Measurements from ENCODE around the gene SLIT1. TPM values are rescaled to one million over a fixed set of nuclear protein-coding genes. Genes with fewer than 3 reads are reported as not detected.

The SLIT1 gene
- total RNA-seq, 2 experiments from 2014 or later: 0.59 to 1.5 TPM

GRCh38 chr10:96978621-96979154 is 207.1 kb downstream of the SLIT1 start:
- Mint-ChIP-seq H3K9me3 (ENCODE audit: low read depth) (no peaks in the 10 kb centered on the region), H3K4me1 (peaks cover 22% of the 10 kb centered on the region), H3K36me3 (peaks cover 16% of the 10 kb centered on the region), H3K27me3 (no peaks in the 10 kb centered on the region), H3K4me3 (peak overlapping the region; percentile 5), H3K27ac (peak overlapping the region; percentile 68)
- CTCF ChIA-PET: interaction anchor here (1.3 to 1.6 kb wide), 2 partner anchors 46 to 59 kb away, joined by 3 to 5 read pairs; no protein-coding TSS in a partner anchor
- no peak for DNase-seq
- peak; percentile 67 for ATAC-seq

DNA sequence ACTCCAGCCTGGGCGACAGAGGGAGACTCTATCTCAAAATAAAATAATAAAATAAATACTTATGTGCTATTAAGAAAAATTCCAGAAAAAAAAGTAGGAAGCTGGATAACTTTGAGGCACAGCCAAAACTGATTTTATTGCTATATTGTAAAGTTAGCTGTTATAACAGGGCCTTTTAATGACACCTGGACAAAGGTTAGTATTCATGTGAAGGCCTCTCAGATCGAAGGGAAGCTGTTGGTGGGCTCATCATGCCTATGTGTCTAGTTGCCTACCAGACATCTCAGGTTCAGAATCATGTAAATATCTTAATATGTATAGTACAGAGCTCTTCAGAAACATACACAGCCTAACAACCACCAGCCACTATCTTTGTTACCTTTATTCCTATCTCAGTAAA is 210.6 kb downstream of the SLIT1 start:
- DNase-seq: no peak
- no peaks in the 10 kb centered on the region for H3K27me3 Mint-ChIP-seq
- peaks cover 1% of the 10 kb centered on the region for H3K36me3 Mint-ChIP-seq
- no peak for ATAC-seq
- no peak overlapping the region for H3K4me3 Mint-ChIP-seq
- no peaks in the 10 kb centered on the region for H3K9me3 Mint-ChIP-seq (ENCODE audit: low read depth)
- peaks cover 20% of the 10 kb centered on the region for H3K4me1 Mint-ChIP-seq
- CTCF ChIA-PET: interaction anchor here (2.3 to 2.5 kb wide), 3 partner anchors 50 to 98 kb away, joined by 6 to 10 read pairs (median 7); no protein-coding TSS in a partner anchor
- H3K27ac Mint-ChIP-seq: no peak overlapping the region

DNA sequence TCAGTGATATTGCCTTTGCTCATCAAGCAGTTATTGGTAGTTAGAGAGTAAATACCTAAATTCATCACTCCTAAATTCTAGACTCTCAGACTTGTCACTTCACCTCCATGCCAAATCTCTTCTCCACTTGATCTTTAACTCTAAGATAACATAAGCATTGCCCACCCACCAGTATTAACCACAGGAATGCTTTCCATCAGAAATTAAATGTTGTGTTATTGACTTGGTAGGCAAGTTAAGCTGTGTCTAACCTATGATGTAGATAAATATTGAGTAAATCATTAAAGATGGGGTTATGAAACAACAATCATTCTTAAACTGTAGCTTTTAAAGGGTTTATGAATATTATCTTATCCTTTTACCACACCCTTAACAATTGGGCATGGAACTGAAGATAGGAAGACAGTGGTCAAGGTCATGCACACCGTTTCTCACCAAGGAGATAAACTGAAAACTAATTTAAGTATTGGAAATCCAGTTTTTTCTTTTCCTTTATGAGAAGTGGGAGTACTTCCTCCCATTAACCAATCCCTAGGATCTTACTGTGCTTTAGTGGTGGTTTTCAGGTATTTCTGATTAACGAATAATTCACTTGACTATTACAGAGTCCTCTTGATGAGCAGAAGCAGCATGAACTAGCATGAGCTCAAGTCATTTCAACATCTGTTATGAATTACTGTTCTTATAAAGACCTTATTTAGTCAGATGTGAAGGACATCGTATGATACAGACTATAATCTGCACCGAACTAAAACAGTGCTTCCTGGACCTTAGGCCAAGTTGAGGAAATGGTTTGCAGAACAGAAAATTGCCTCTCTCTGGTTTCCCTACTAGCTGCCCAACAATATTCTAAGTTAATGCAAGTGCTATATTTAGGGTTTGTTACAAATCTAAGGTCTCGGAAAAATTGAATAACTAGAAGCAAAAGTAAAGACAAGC is 211.7 kb downstream of the SLIT1 start:
- no peak overlapping the region for H3K4me3 Mint-ChIP-seq
- ATAC-seq (no peak), DNase-seq (no peak)
- H3K4me1 Mint-ChIP-seq: peaks cover 16% of the 10 kb centered on the region
- peaks cover 3% of the 10 kb centered on the region for H3K36me3 Mint-ChIP-seq
- CTCF ChIA-PET: interaction anchor here (1.0 to 2.5 kb wide), 4 partner anchors 51 to 99 kb away, joined by 3 to 10 read pairs (median 6); no protein-coding TSS in a partner anchor
- H3K27me3 Mint-ChIP-seq: no peaks in the 10 kb centered on the region
- no peaks in the 10 kb centered on the region for H3K9me3 Mint-ChIP-seq (ENCODE audit: low read depth)
- H3K27ac Mint-ChIP-seq: no peak overlapping the region

- Mint-ChIP-seq H3K4me3 (no peak overlapping the region), H3K27ac (no peak overlapping the region), H3K4me1 (no peaks in the 10 kb centered on the region), H3K36me3 (peaks cover 3% of the 10 kb centered on the region), H3K9me3 (ENCODE audit: low read depth) (no peaks in the 10 kb centered on the region), H3K27me3 (no peaks in the 10 kb centered on the region)
- CTCF ChIA-PET: no interaction called here
- DNase-seq (no peak), ATAC-seq (no peak)
Observed at GRCh38 chr10:96972264-96972663, 213.5 kb downstream of the SLIT1 start.

DNA sequence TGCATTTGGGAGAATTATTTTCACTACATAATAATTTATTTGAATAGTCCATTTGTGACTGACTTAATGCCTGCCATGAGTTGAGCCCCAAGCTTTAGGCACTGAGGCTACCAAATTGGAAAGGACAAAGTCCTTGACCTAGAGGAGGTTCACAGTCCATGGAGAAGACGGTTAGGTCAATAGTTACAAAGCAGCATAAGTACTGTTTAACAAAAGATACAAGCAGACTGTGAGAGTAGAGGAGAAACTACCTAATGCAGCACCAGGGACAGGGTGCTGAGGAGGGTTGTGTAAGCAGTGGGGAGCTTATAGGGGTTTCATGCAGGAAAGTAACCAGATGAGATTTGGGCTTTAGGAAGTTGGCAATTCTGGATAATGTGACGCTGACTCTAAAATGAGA is 214.4 kb downstream of the SLIT1 start:
- no peak overlapping the region for H3K4me3 Mint-ChIP-seq
- peaks cover 3% of the 10 kb centered on the region for H3K36me3 Mint-ChIP-seq
- ATAC-seq (no peak), DNase-seq (no peak)
- no peaks in the 10 kb centered on the region for H3K9me3 Mint-ChIP-seq (ENCODE audit: low read depth)
- no peaks in the 10 kb centered on the region for H3K27me3 Mint-ChIP-seq
- H3K27ac Mint-ChIP-seq: no peak overlapping the region
- H3K4me1 Mint-ChIP-seq: no peaks in the 10 kb centered on the region
- CTCF ChIA-PET: no interaction called here

- Mint-ChIP-seq H3K27me3 (no peaks in the 10 kb centered on the region), H3K27ac (no peak overlapping the region), H3K4me3 (no peak overlapping the region), H3K36me3 (peaks cover 3% of the 10 kb centered on the region), H3K9me3 (ENCODE audit: low read depth) (no peaks in the 10 kb centered on the region), H3K4me1 (no peaks in the 10 kb centered on the region)
- CTCF ChIA-PET: interaction anchor here (0.5 kb wide), 1 partner anchor 58 kb away, joined by 3 read pairs; no protein-coding TSS in a partner anchor
- DNase-seq (no peak), ATAC-seq (no peak)
Observed at GRCh38 chr10:96968682-96969423, 216.9 kb downstream of the SLIT1 start.

GRCh38 chr10:96967847-96968246 is 217.9 kb downstream of the SLIT1 start:
- CTCF ChIA-PET: no interaction called here
- H3K4me1 Mint-ChIP-seq: no peaks in the 10 kb centered on the region
- ATAC-seq: no peak

GRCh38 chr10:96964131-96964530 is 221.6 kb downstream of the SLIT1 start:
- Mint-ChIP-seq H3K4me3 (no peak overlapping the region), H3K27me3 (no peaks in the 10 kb centered on the region), H3K9me3 (ENCODE audit: low read depth) (no peaks in the 10 kb centered on the region), H3K36me3 (peaks cover 1% of the 10 kb centered on the region), H3K27ac (no peak overlapping the region), H3K4me1 (peaks cover 6% of the 10 kb centered on the region)
- no peak for ATAC-seq
- no peak for DNase-seq
- CTCF ChIA-PET: no interaction called here

More at GRCh38 chr10:96967847-96968246, 217.9 kb downstream of the SLIT1 start:
- Mint-ChIP-seq H3K4me3 (no peak overlapping the region), H3K36me3 (peaks cover 3% of the 10 kb centered on the region), H3K9me3 (ENCODE audit: low read depth) (no peaks in the 10 kb centered on the region), H3K27me3 (no peaks in the 10 kb centered on the region), H3K27ac (no peak overlapping the region)
- no peak for DNase-seq

GRCh38 chr10:96960872-96961271 is 224.9 kb downstream of the SLIT1 start:
- DNase-seq (no peak), ATAC-seq (no peak)
- CTCF ChIA-PET: interaction anchor here (0.9 to 2.0 kb wide), 3 partner anchors 77 to 121 kb away, joined by 3 to 8 read pairs (median 3); no protein-coding TSS in a partner anchor
- Mint-ChIP-seq H3K36me3 (peaks cover 11% of the 10 kb centered on the region), H3K27me3 (no peaks in the 10 kb centered on the region), H3K4me3 (no peak overlapping the region), H3K4me1 (peaks cover 6% of the 10 kb centered on the region), H3K9me3 (ENCODE audit: low read depth) (no peaks in the 10 kb centered on the region), H3K27ac (no peak overlapping the region)

GRCh38 chr10:96959733-96960132 is 226.0 kb downstream of the SLIT1 start:
- Mint-ChIP-seq H3K36me3 (peaks cover 22% of the 10 kb centered on the region), H3K4me1 (peaks cover 6% of the 10 kb centered on the region), H3K27ac (no peak overlapping the region), H3K9me3 (ENCODE audit: low read depth) (no peaks in the 10 kb centered on the region), H3K27me3 (no peaks in the 10 kb centered on the region), H3K4me3 (no peak overlapping the region)
- ATAC-seq (no peak), DNase-seq (no peak)
- CTCF ChIA-PET: interaction anchor here (0.5 to 2.0 kb wide), 5 partner anchors 22 to 396 kb away, joined by 3 to 8 read pairs (median 4); no protein-coding TSS in a partner anchor

GRCh38 chr10:96958071-96958470 is 227.7 kb downstream of the SLIT1 start:
- CTCF ChIA-PET: interaction anchor here (0.6 to 1.0 kb wide), 2 partner anchors 195 to 252 kb away, joined by 3 read pairs; no protein-coding TSS in a partner anchor
- DNase-seq (no peak), ATAC-seq (no peak)
- Mint-ChIP-seq H3K9me3 (ENCODE audit: low read depth) (no peaks in the 10 kb centered on the region), H3K36me3 (peaks cover 32% of the 10 kb centered on the region), H3K4me1 (peaks cover 6% of the 10 kb centered on the region), H3K4me3 (no peak overlapping the region), H3K27ac (no peak overlapping the region), H3K27me3 (no peaks in the 10 kb centered on the region)

DNA sequence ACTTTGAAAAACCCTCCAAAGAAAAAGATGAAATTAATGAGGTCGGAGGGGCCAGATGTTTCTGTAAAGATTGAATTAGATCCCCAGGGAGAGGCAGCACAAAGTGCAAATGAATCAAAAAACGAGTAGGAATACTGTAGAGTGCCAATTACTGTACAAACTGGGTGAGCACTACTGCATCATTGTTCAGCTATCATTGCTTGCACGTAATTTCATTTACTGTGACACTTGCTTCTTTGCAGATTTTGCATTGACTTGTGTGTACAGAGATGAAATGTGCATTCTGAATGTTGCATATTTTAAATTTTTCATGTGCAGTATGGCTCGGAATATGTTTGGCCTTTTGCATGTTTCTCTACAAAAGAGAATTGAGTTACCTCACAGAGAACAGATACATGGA is 230.0 kb downstream of the SLIT1 start:
- H3K36me3 Mint-ChIP-seq: peaks cover 39% of the 10 kb centered on the region
- H3K27me3 Mint-ChIP-seq: no peaks in the 10 kb centered on the region
- CTCF ChIA-PET: no interaction called here
- H3K27ac Mint-ChIP-seq: no peak overlapping the region
- DNase-seq: no peak
- H3K4me3 Mint-ChIP-seq: no peak overlapping the region
- H3K4me1 Mint-ChIP-seq: peaks cover 4% of the 10 kb centered on the region
- no peak for ATAC-seq
- H3K9me3 Mint-ChIP-seq (ENCODE audit: low read depth): no peaks in the 10 kb centered on the region

DNA sequence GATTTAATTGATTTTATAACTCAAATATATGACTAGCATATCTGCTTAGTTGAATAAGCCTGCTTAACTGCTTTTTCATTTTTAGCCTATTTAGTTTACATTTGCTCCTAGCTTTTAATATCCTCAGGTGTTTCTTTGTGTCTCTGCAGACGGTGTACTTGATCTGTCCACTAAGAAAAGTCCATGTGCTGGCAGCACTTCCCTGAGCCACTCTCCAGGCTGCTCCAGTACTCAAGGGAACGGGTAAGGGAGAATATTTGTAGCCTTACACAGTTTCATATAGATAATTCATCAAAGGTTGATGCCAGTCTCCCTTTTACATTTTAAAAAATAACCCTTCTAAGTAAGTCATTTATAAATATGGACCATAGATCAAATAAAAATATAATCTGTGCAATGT is 233.8 kb downstream of the SLIT1 start:
- Mint-ChIP-seq H3K4me1 (peaks cover 8% of the 10 kb centered on the region), H3K9me3 (ENCODE audit: low read depth) (no peaks in the 10 kb centered on the region), H3K36me3 (peaks cover 39% of the 10 kb centered on the region), H3K27me3 (no peaks in the 10 kb centered on the region), H3K27ac (no peak overlapping the region), H3K4me3 (no peak overlapping the region)
- DNase-seq: no peak
- CTCF ChIA-PET: interaction anchor here (1.0 kb wide), 1 partner anchor 73 kb away, joined by 3 read pairs; no protein-coding TSS in a partner anchor
- no peak for ATAC-seq

All from activated CD8-positive, alpha-beta memory T cell treated with anti-CD3 and anti-CD28 coated beads, Interleukin-2, amount 10 ng/mL, durations not matched to agents 7 days and 5 days (primary cell).